ENCODE results near the gene SPEG. TPM values are rescaled to one million over a fixed set of nuclear protein-coding genes. Genes with fewer than 3 reads are reported as not detected.

SPEG gene
- total RNA-seq, 1 experiment from 2014 or later = 56.6 TPM

DNA sequence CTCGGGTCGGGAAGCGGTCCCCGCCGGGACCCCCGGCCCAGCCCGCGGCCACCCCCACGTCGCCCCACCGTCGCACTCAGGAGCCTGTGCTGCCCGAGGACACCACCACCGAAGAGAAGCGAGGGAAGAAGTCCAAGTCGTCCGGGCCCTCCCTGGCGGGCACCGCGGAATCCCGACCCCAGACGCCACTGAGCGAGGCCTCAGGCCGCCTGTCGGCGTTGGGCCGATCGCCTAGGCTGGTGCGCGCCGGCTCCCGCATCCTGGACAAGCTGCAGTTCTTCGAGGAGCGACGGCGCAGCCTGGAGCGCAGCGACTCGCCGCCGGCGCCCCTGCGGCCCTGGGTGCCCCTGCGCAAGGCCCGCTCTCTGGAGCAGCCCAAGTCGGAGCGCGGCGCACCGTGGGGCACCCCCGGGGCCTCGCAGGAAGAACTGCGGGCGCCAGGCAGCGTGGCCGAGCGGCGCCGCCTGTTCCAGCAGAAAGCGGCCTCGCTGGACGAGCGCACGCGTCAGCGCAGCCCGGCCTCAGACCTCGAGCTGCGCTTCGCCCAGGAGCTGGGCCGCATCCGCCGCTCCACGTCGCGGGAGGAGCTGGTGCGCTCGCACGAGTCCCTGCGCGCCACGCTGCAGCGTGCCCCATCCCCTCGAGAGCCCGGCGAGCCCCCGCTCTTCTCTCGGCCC, 13.6 kb downstream of the SPEG start:
- peaks cover 18 to 34% of the 10 kb centered on the region in 2 experiments for H3K4me1 ChIP-seq (ENCODE audit: control insufficient read depth in 1 of 2, insufficient read depth in 2 of 2, low read length in 2 of 2)
- no peak overlapping the region for H3K4me2 ChIP-seq (ENCODE audit: low read length)
- no peak for DNase-seq (ENCODE audit: low read depth, low spot score)
- ChIA-PET POLR2A (no interaction called here), CTCF (no interaction called here), RAD21 (ENCODE audit: low non-redundant PET in 1 of 2, low total read pairs in 2 of 2, uncharacterized antibody in 2 of 2, unreplicated experiment in 2 of 2) (no interaction called here)
- no peaks in the 10 kb centered on the region for H3K9me2 ChIP-seq (ENCODE audit: insufficient read depth)
- H3K9me3 ChIP-seq (ENCODE audit: control insufficient read depth in 1 of 2, insufficient read depth in 1 of 2, low read depth in 1 of 2, low read length in 2 of 2) = no peaks in the 10 kb centered on the region
- TF ChIP-seq SP1 (IDR thresholded peaks at IDR 0.05; ENCODE audit: low read depth) (no peak), POLR2AphosphoS5 (IDR thresholded peaks at IDR 0.05; ENCODE audit: low read depth, low read length) (no peak), SRF (IDR thresholded peaks at IDR 0.05; ENCODE audit: low read depth) (no peak), ZNF274 (IDR thresholded peaks at IDR 0.05; ENCODE audit: low read depth, low read length) (no peak), EZH2 (IDR thresholded peaks at IDR 0.05) (no peak), CBX3 (IDR thresholded peaks at IDR 0.05; ENCODE audit: low read depth) (no peak), YY1 (IDR thresholded peaks at IDR 0.05; ENCODE audit: extremely low read depth, insufficient replicate concordance, low read depth, low read length) (no peak), POLR2A (IDR thresholded peaks at IDR 0.05; ENCODE audit: borderline replicate concordance, extremely low read depth, insufficient read depth, insufficient read length) (no peak), ZFX (IDR thresholded peaks at IDR 0.05) (no peak), EGR1 (IDR thresholded peaks at IDR 0.05; ENCODE audit: low read depth) (no peak), FOSL1 (IDR thresholded peaks at IDR 0.05; ENCODE audit: low read depth) (no peak), SIN3A (IDR thresholded peaks at IDR 0.05; ENCODE audit: low read depth) (no peak), ELF1 (IDR thresholded peaks at IDR 0.05; ENCODE audit: borderline replicate concordance, low read depth) (no peak), TCF7L2 (IDR thresholded peaks at IDR 0.05; ENCODE audit: borderline replicate concordance, extremely low read depth, insufficient read depth, insufficient read length) (no peak), RAD21 (IDR thresholded peaks at IDR 0.05; ENCODE audit: low read depth) (no peak)
- TF ChIP-seq, protein P1, sequence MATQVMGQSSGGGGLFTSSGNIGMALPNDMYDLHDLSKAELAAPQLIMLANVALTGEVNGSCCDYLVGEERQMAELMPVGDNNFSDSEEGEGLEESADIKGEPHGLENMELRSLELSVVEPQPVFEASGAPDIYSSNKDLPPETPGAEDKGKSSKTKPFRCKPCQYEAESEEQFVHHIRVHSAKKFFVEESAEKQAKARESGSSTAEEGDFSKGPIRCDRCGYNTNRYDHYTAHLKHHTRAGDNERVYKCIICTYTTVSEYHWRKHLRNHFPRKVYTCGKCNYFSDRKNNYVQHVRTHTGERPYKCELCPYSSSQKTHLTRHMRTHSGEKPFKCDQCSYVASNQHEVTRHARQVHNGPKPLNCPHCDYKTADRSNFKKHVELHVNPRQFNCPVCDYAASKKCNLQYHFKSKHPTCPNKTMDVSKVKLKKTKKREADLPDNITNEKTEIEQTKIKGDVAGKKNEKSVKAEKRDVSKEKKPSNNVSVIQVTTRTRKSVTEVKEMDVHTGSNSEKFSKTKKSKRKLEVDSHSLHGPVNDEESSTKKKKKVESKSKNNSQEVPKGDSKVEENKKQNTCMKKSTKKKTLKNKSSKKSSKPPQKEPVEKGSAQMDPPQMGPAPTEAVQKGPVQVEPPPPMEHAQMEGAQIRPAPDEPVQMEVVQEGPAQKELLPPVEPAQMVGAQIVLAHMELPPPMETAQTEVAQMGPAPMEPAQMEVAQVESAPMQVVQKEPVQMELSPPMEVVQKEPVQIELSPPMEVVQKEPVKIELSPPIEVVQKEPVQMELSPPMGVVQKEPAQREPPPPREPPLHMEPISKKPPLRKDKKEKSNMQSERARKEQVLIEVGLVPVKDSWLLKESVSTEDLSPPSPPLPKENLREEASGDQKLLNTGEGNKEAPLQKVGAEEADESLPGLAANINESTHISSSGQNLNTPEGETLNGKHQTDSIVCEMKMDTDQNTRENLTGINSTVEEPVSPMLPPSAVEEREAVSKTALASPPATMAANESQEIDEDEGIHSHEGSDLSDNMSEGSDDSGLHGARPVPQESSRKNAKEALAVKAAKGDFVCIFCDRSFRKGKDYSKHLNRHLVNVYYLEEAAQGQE (IDR thresholded peaks at IDR 0.05; ENCODE audit: low read depth) = no peak
- TF ChIP-seq, protein P2, sequence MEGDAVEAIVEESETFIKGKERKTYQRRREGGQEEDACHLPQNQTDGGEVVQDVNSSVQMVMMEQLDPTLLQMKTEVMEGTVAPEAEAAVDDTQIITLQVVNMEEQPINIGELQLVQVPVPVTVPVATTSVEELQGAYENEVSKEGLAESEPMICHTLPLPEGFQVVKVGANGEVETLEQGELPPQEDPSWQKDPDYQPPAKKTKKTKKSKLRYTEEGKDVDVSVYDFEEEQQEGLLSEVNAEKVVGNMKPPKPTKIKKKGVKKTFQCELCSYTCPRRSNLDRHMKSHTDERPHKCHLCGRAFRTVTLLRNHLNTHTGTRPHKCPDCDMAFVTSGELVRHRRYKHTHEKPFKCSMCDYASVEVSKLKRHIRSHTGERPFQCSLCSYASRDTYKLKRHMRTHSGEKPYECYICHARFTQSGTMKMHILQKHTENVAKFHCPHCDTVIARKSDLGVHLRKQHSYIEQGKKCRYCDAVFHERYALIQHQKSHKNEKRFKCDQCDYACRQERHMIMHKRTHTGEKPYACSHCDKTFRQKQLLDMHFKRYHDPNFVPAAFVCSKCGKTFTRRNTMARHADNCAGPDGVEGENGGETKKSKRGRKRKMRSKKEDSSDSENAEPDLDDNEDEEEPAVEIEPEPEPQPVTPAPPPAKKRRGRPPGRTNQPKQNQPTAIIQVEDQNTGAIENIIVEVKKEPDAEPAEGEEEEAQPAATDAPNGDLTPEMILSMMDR (IDR thresholded peaks at IDR 0.05 in 2 of 3, conservative IDR thresholded peaks at IDR 0.05 in 1 of 3; ENCODE audit: borderline replicate concordance in 1 of 3, insufficient read depth in 1 of 3, low read depth in 2 of 3, low read length in 2 of 3) = no peak
- no peak overlapping the region for H3K9ac ChIP-seq (ENCODE audit: low read length)
- H3K79me2 ChIP-seq (ENCODE audit: insufficient read depth, low read length) = no peaks in the 10 kb centered on the region
- H3K27me3 ChIP-seq (ENCODE audit: insufficient read depth, low read length) = no peaks in the 10 kb centered on the region
- ATAC-seq = no peak
- peaks cover 0 to 2% of the 10 kb centered on the region in 2 experiments; a peak in 1 of 4 replicates for H3K36me3 ChIP-seq (ENCODE audit: control insufficient read depth in 1 of 2, insufficient read depth in 2 of 2, low read length in 2 of 2)
- H4K20me1 ChIP-seq (ENCODE audit: insufficient read depth) = no peaks in the 10 kb centered on the region
- BruUV-seq (replicated peaks) = no TSS peak
- intact Hi-C loops (cut with micrococcal nuclease) = no loop called here
- H3K4me3 ChIP-seq (replicated peaks in 1 of 2; ENCODE audit: low read depth in 1 of 2, low read length in 2 of 2) = no peak overlapping the region
- no peak overlapping the region for H2AFZ ChIP-seq (ENCODE audit: low read depth, low read length, poor library complexity, severe bottlenecking)
- no peak overlapping the region for H3K27ac ChIP-seq (ENCODE audit: low read depth, low read length)
